SJCRH30 (cell line): ENCODE data around the gene KRTAP10-8. TPM values are rescaled to one million over a fixed set of nuclear protein-coding genes. Genes with fewer than 3 reads are reported as not detected.

Source experiments
- total RNA-seq: library from RNA; depleted of rRNA; stranded (reverse); fragments of >200 nt; shearing (Covaris generic); gene quantifications from 2 replicates; pipeline ENCODE4 v1.2.3, GENCODE V29; 2014; rRNA removed

KRTAP10-8 gene
- total RNA-seq, 1 experiment from 2014 or later: not detected

Other genes starting within 250 kb of the KRTAP10-8 start
- not detected in 2 replicates for gene LRRC3, start 156.6 kb upstream of the KRTAP10-8 start, total RNA-seq
- not detected in 2 replicates for gene KRTAP10-1, start 71.9 kb upstream of the KRTAP10-8 start, total RNA-seq
- not detected in 2 replicates for gene KRTAP10-2, start 60.6 kb upstream of the KRTAP10-8 start, total RNA-seq
- not detected in 2 replicates for gene KRTAP10-3, start 53.3 kb upstream of the KRTAP10-8 start, total RNA-seq
- not detected in 2 replicates for gene KRTAP10-4, start 38.4 kb upstream of the KRTAP10-8 start, total RNA-seq
- not detected in 2 replicates for gene KRTAP10-5, start 31.5 kb upstream of the KRTAP10-8 start, total RNA-seq
- not detected in 2 replicates for gene KRTAP10-6, start 19.6 kb upstream of the KRTAP10-8 start, total RNA-seq
- gene KRTAP10-7, start 11.5 kb upstream of the KRTAP10-8 start, total RNA-seq: not detected in 2 replicates
- not detected in 2 replicates for gene KRTAP10-9, start 15.0 kb downstream of the KRTAP10-8 start, total RNA-seq
- gene KRTAP10-10, start 25.3 kb downstream of the KRTAP10-8 start, total RNA-seq: not detected in 2 replicates
- not detected in 2 replicates for gene KRTAP10-11, start 34.3 kb downstream of the KRTAP10-8 start, total RNA-seq
- gene KRTAP12-4, start 42.6 kb downstream of the KRTAP10-8 start, total RNA-seq: not detected in 2 replicates
- not detected in 2 replicates for gene KRTAP12-3, start 45.9 kb downstream of the KRTAP10-8 start, total RNA-seq
- not detected in 2 replicates for gene KRTAP12-2, start 54.8 kb downstream of the KRTAP10-8 start, total RNA-seq
- not detected in 2 replicates for gene KRTAP12-1, start 70.1 kb downstream of the KRTAP10-8 start, total RNA-seq
- not detected in 2 replicates for gene KRTAP10-12, start 85.1 kb downstream of the KRTAP10-8 start, total RNA-seq
- not detected in 2 replicates for gene TSPEAR, start 99.5 kb downstream of the KRTAP10-8 start, total RNA-seq
- gene UBE2G2, start 189.7 kb downstream of the KRTAP10-8 start, total RNA-seq: 79.5 and 90.5 TPM in 2 replicates
- 70.3 and 76.9 TPM in 2 replicates for gene SUMO3, start 206.0 kb downstream of the KRTAP10-8 start, total RNA-seq